Caco-2 (cell line): ENCODE results near the gene TAF6. TPM values are rescaled to one million over a fixed set of nuclear protein-coding genes. Genes with fewer than 3 reads are reported as not detected.

ENCODE experiments used
- BruUV-seq: library from RNA; stranded (reverse); fragments of 400-500 nt; replicated peaks from 2 replicates; lab custom pipeline; 2021; lab: Mats Ljungman, UMichigan
- CTCF ChIA-PET: fragments of 300-600 bp; sonication (Branson Sonifier 250); formaldehyde crosslinking; loops from one replicate; lab custom pipeline; 2022; ENCODE audit warnings: antibody characterized with exemption; lab: Charles Lee
- POLR2A ChIA-PET: fragments of 300-600 bp; sonication (Branson Sonifier 250); formaldehyde crosslinking; loops from one replicate; lab custom pipeline; 2022; ENCODE audit warnings: antibody characterized with exemption; lab: Charles Lee
- DNase-seq, 2 experiments: peaks; one replicate each; pipeline versions ENCODE4 v3.0.0 to v3.0.0-alpha.2; 2020 to 2022
- H3K27me3 ChIP-seq: replicated peaks from 2 replicates; pipeline ENCODE4 v1.6.0; 2011; ENCODE audit warnings: low read length; ENCODE audit not compliant: control insufficient read depth, insufficient read depth
- H3K36me3 ChIP-seq: 2 replicates; pipeline ENCODE4 v1.5.1; 2011; ENCODE audit warnings: low read length; ENCODE audit not compliant: control insufficient read depth, insufficient read depth
- H3K4me1 ChIP-seq: fragments of 250-450 bp; sonication (Bioruptor Pico); 2 replicates; pipeline ENCODE4 v1.5.1; 2020; ENCODE audit warnings: mild to moderate bottlenecking
- H3K4me3 ChIP-seq: 2 replicates; pipeline ENCODE4 v1.5.1; 2011; ENCODE audit warnings: low read depth, mild to moderate bottlenecking, control low read depth, low read length
- H3K9me3 ChIP-seq: fragments of 250-450 bp; sonication (Bioruptor Pico); 2 replicates; pipeline ENCODE4 v1.5.1; 2020; ENCODE audit warnings: mild to moderate bottlenecking, moderate library complexity
- H3K27ac Mint-ChIP-seq: one replicate; pipeline ENCODE4 v1.8.0; 2022; ENCODE audit warnings: mixed read lengths; ENCODE audit not compliant: unreplicated experiment
- H3K27me3 Mint-ChIP-seq: one replicate; pipeline ENCODE4 v1.8.0; 2022; ENCODE audit warnings: mixed read lengths; ENCODE audit not compliant: insufficient read depth, unreplicated experiment
- H3K36me3 Mint-ChIP-seq: one replicate; pipeline ENCODE4 v1.8.0; 2022; ENCODE audit warnings: mild to moderate bottlenecking, mixed read lengths; ENCODE audit not compliant: insufficient read depth, unreplicated experiment
- H3K4me1 Mint-ChIP-seq: one replicate; pipeline ENCODE4 v1.8.0; 2022; ENCODE audit warnings: low read depth, mixed read lengths; ENCODE audit not compliant: unreplicated experiment
- H3K4me3 Mint-ChIP-seq: one replicate; pipeline ENCODE4 v1.8.0; 2022; ENCODE audit warnings: mild to moderate bottlenecking, moderate library complexity, mixed read lengths; ENCODE audit not compliant: unreplicated experiment
- H3K9me3 Mint-ChIP-seq: one replicate; pipeline ENCODE4 v1.8.0; 2022; ENCODE audit warnings: mixed read lengths; ENCODE audit not compliant: unreplicated experiment
- CTCF ChIP-seq, 2 experiments: fragments of 200-600 bp in 1 of 2; IDR thresholded peaks; 1 replicate in 1 of 2; 2 replicates in 1 of 2; pipeline versions ENCODE4 v1.5.1 to v1.8.0; 2011 to 2022; ENCODE audit warnings: antibody characterized with exemption in 1 of 2, control low read depth in 1 of 2, inconsistent platforms in 1 of 2, low read depth in 1 of 2, low read length in 1 of 2, mild to moderate bottlenecking in 1 of 2, moderate library complexity in 1 of 2; ENCODE audit not compliant: insufficient read depth in 1 of 2, severe bottlenecking in 1 of 2, unreplicated experiment in 1 of 2
- intact Hi-C: fragments of 100-400 bp; cut with micrococcal nuclease; formaldehyde crosslinking; loops from one replicate; pipeline ENCODE4 v1.10.0; 2022; ENCODE audit not compliant: unreplicated experiment
- total RNA-seq: library from RNA; stranded (reverse); gene quantifications from 2 replicates; pipeline ENCODE4 v1.2.3, GENCODE V29; 2022

The TAF6 gene
- total RNA-seq, 1 experiment from 2014 or later, result 81.2 TPM

GRCh38 chr7:100066953-100067352 is 52.2 kb downstream of the TAF6 start:
- ChIA-PET POLR2A (interaction anchor here (1.4 kb wide), 1 partner anchor 12 kb away, joined by 4 read pairs; no protein-coding TSS in a partner anchor), CTCF (interaction anchor here (0.6 to 1.0 kb wide), 2 partner anchors 73 to 111 kb away, joined by 3 read pairs; no protein-coding TSS in a partner anchor)
- peaks cover 15% of the 10 kb centered on the region for H3K9me3 ChIP-seq
- Mint-ChIP-seq H3K9me3 (peaks cover 19% of the 10 kb centered on the region), H3K36me3 (peaks cover 66% of the 10 kb centered on the region), H3K27ac (no peak overlapping the region), H3K27me3 (no peaks in the 10 kb centered on the region), H3K4me1 (no peaks in the 10 kb centered on the region), H3K4me3 (no peak overlapping the region)
- H3K4me1 ChIP-seq, result no peaks in the 10 kb centered on the region; the same call in 1 of the 2 replicates
- H3K4me3 ChIP-seq, result no peak overlapping the region
- intact Hi-C loops, result no loop called here
- no peak for TF ChIP-seq CTCF (IDR thresholded peaks at IDR 0.05; ENCODE audit: insufficient read depth in 1 of 2, low read depth in 1 of 2, low read length in 1 of 2, severe bottlenecking in 1 of 2, unreplicated experiment in 1 of 2)
- BruUV-seq, result no TSS peak
- DNase-seq, result no peak
- H3K27me3 ChIP-seq, result no peaks in the 10 kb centered on the region
- peaks cover 18% of the 10 kb centered on the region for H3K36me3 ChIP-seq

- Mint-ChIP-seq H3K27ac (no peak overlapping the region), H3K4me1 (no peaks in the 10 kb centered on the region), H3K27me3 (no peaks in the 10 kb centered on the region), H3K4me3 (no peak overlapping the region), H3K36me3 (peaks cover 65% of the 10 kb centered on the region), H3K9me3 (peaks cover 6% of the 10 kb centered on the region)
- H3K4me1 ChIP-seq, result no peaks in the 10 kb centered on the region; the same call in 1 of the 2 replicates
- no peaks in the 10 kb centered on the region for H3K27me3 ChIP-seq
- intact Hi-C loops, result no loop called here
- peaks cover 6% of the 10 kb centered on the region for H3K36me3 ChIP-seq
- BruUV-seq, result no TSS peak
- POLR2A ChIA-PET, result no interaction called here
- TF ChIP-seq CTCF (IDR thresholded peaks at IDR 0.05; ENCODE audit: insufficient read depth in 1 of 2, low read depth in 1 of 2, low read length in 1 of 2, severe bottlenecking in 1 of 2, unreplicated experiment in 1 of 2), result no peak
- no peak overlapping the region for H3K4me3 ChIP-seq
- CTCF ChIA-PET, result no interaction called here
- peaks cover 2% of the 10 kb centered on the region for H3K9me3 ChIP-seq
- no peak for DNase-seq
Measured at GRCh38 chr7:100065452-100066186, 53.5 kb downstream of the TAF6 start.

- H3K36me3 ChIP-seq, result no peaks in the 10 kb centered on the region; the same call in 1 of the 2 replicates
- POLR2A ChIA-PET, result no interaction called here
- H3K27ac Mint-ChIP-seq, result no peak overlapping the region
Measured at GRCh38 chr7:100064162-100064561, 55.0 kb downstream of the TAF6 start.

More at GRCh38 chr7:100064162-100064561, 55.0 kb downstream of the TAF6 start:
- H3K27me3 ChIP-seq, result no peaks in the 10 kb centered on the region
- Mint-ChIP-seq H3K4me3 (no peak overlapping the region), H3K36me3 (peaks cover 61% of the 10 kb centered on the region), H3K27me3 (no peaks in the 10 kb centered on the region), H3K9me3 (no peaks in the 10 kb centered on the region), H3K4me1 (no peaks in the 10 kb centered on the region)
- CTCF ChIA-PET, result interaction anchor here (0.6 to 1.4 kb wide), 3 partner anchors 21 to 70 kb away, joined by 3 to 4 read pairs (median 4); no protein-coding TSS in a partner anchor
- DNase-seq, result no peak
- TSS peak; percentile 39 for BruUV-seq
- H3K9me3 ChIP-seq, result no peaks in the 10 kb centered on the region
- no peaks in the 10 kb centered on the region; the same call in 1 of the 2 replicates for H3K4me1 ChIP-seq
- no peak overlapping the region for H3K4me3 ChIP-seq
- TF ChIP-seq CTCF (IDR thresholded peaks at IDR 0.05; ENCODE audit: insufficient read depth in 1 of 2, low read depth in 1 of 2, low read length in 1 of 2, severe bottlenecking in 1 of 2, unreplicated experiment in 1 of 2), result no peak
- intact Hi-C loops, result no loop called here
